DMS153 treated with DMSO at 0.1 percent for 48 hours (cell line): ENCODE measurements around the gene IQSEC3.

Experiments
- DNase-seq: peaks from one replicate; lab custom pipeline; 2025; ENCODE audit not compliant: unreplicated experiment; lab: John Stamatoyannopoulos, UW

The IQSEC3 gene

DNA sequence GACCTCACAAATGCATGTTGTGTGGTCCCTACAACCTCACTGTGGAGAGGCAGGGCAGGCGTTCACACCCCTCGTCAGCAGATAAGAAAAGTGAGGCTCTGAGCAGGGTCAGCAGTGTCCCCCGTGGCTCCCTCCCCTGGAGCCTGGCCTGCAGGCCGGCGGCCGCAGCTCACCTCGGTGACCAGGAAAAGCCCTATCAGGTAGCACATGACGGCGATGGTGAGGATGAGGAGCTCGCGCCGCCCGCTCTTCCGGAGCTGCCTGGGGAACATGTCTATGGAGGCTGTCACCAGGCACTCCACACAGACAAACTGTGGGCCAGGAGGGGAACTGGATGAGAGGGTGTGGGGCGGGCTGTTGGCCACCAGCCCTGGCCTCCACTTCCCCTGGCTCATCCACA lies 129.4 kb downstream of the IQSEC3 start:
- no peak for DNase-seq

DNA sequence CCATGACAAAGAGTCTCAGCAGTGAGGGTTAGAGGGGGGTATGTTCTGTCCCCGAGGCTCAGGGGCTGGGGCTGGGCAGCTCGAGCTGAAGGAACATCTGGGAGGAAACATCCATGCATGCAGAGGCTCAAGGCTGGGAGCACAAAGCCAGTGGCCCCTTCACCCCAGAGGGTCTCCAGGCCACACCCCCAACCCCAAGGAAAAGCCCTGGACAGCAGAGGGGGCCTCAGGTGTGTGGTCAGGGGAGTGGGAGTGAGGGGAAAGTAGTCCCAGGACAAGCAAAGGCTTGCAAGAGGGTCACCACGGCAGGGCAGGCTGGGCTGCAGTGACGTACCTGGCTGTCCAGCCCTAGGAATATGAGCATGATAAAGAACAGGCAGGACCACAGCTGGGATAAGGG lies 129.9 kb downstream of the IQSEC3 start:
- no peak for DNase-seq

DNA sequence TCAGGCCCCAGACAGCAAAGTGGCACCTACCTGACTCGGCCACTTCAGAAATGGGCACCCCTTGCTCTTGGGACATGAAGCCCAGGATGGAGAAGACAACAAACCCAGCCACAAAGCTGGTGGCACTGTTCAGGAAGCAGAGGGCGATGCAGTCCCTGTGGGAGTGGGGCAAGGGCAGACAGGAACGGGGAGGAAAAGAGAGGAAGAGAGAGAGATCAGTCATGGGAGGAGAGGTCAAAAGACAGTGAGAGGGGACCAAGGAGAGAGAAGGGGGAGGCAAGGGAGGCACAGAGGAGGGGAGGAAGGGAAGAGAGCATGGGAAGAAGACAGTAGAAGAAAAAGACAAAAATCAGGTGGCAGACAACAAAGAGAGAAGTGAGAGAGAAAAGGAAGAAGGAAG lies 130.8 kb downstream of the IQSEC3 start:
- DNase-seq = no peak

DNA sequence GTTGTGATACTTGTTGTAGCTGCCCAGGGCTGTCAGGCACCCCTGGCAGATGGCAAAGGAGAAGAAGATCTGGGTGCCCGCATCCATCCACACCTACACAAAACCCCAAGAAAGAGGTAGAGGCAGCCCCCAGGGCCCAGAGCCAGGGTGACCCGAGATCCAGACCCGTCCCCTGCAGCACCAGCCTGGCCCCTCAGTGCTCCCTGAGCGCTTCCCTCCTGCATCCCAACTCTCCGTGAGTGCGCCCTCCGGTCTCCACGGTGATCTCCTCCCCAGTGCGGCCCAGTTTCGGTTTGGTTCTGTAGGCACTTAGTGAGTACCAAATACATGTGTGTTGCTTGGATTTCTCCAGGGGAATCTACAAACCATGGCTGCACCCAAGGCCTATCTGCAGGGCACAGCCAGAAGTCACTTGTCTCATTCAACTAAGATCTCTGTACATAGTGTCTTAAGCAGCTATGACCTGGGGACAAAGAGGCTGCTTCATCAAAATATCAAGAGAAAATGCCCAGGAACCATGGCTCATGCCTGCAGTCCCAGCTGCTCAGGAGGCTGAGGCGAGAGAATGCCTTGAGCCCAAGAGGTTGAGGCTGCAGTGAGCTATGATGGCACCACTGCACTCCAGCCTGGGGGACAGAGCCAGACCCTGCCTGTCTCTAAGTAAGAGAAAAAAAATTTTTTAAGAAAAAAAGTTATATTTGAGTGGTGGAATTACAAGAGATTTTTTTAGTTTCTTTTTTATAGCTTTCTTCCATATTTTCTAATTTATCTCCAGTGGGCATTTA lies 131.5 kb downstream of the IQSEC3 start:
- no peak for DNase-seq

DNA sequence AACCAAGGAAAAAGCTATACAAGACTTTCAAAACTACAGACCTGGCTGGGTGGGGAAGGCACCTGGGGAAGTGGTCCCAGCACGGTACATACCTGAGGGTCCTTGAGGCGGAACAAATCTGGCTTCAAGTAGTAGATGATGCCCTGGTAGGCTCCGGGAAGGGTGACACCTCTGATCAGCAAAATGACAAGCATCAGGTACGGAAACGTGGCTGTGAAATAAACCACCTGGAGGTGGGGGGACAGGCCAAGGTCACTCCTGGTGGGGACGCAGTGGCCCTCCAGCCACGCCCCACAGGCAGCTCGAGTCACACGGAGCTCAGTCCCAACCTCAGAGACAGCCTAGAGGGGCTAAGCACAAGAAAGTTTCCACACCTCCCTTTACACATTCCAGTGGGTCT lies 132.1 kb downstream of the IQSEC3 start:
- no peak for DNase-seq

DNA sequence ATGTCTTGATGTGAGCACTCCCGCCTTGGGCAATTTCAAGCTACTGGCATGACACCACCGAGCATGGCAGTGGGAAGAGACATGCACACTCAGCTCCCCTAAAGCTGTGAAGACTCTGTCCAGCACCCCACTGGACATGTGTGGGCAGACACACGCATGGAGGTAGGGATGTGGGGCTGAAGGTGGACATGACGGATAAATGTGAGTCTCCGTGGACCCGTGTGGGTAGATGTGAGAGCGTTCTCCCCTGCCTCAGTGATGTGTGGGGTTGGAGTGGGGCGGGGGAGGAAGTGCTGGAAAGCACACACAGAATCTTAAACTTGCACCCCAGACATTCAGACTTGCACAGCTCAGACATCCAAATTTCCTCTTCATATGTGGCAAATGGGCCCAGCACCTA lies 134.8 kb downstream of the IQSEC3 start:
- DNase-seq = no peak

DNA sequence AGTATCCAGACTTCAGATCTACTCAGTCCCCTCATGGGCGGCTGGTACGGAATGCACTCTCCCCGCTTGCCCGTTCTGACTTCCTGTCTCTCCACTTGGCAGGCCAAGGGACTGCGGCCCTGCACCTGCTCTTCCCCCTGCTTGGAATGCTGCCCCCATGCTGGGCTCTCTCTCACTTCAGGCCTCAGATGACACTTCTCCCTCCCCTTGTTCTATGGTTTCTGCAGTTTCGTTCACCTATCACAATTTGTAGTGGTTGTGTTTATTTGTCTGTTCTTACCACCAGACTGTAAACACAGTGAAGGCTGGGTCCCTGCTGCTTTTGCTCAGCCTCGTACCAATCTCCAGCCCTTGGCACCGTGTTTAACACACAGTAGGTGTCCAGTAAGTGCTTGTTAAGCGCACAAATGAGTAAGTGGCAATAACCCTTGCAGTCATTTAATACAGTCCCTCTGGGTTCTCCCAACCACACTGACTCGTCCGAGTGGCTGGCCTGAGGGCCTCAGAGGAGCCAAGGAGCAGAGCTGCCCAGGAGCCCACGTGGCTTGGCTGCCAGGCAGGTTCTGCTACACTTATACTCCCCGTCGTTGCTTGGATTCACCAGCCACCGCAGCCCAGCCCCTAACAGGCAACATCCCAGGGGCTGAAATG lies 135.6 kb downstream of the IQSEC3 start:
- DNase-seq = peak; percentile 2

DNA sequence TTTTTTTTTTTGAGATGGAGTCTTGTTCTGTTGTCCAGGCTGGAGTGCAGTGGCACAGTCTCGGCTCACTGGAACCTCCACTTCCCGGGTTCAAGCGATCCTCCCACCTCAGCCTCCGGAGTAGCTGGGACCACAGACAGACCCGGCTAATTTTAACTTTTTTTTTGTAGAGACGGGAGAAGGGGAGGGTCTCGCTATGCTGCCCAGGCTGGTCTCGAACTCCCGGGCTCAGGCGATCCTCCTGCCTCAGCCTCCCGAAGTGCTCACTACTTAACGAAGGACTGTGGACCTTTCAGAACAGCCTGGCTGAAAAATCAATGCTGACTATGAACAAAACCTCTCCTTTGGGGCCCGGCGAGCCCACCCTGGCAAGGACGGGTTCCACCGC lies 136.5 kb downstream of the IQSEC3 start:
- no peak for DNase-seq

DNA sequence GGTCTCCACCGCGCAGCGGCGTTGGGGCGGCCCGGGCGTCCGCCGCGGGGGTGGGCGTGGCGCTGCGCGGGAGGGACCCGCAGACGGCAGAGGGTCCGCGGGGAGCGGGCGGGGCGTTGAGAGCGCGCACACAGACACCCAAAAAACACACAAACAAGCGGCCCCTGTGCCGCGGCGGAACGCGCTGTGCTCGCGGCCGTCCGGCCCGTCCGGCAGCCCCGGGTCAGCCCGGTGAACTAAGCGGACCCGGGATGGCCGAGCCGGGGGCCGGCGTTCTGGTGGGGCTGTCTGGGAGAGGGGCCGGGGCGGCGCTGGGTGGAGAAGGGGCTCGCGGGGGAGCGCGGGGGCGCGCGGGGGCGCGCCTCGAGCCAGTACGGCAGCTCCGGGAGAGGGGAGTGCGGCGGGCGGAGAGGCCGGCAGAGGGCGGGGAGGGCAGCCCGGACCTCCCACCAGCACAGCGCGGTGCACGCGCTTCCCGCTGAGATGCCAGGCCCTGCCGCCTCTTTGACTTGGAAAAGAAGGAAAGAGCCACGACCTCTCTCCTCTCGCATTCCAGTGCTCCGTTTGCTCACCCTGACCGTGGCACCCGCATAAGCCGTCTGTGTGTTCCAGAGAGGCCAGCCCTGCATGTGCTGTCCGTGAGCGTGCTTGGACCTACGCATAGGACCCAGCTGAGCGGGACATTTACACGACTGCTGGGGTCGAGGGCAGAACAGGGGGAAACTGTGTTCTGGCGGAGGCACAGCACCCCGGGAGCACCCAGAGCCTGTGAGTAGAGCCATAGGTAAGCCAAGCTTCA lies 137.1 kb downstream of the IQSEC3 start:
- no peak for DNase-seq

DNA sequence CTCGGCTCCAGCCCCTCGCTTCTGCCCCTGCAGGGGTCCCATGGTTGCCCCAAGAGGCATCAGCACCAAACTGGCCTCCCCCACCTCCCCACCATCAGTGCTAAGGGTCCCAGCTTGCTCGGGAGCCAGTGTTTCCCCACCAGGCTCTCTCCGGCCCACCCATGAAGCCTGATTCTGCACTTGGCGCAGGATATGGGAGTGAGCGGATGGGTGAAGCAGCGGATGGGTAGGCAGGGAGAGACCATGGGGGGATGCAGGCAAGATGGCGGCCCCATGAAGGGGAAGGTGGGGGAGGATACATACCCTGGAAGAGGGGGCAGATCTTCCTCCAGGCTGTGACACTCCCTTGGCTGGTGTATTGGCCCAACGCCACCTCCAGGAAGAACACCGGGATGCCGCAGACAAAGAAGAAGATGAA lies 137.7 kb downstream of the IQSEC3 start:
- no peak for DNase-seq

DNA sequence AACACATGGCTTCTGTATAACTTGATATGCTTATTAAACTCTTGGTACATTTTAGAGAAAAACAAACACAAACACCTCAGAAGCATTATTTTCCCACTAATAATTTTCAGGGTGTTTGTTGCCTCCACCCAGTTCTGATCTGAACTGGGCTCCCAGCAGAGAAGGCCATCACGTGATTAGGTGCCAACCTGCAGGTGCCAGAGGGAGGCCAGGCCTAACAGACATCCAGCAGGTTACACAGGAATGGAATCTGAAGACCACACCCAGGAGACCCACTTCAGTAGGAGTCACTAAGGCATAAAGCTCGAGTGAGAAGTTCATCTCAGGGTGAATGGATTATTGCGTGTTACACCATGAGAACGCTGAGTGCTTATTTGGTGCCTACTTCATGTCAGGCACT lies 138.5 kb downstream of the IQSEC3 start:
- no peak for DNase-seq

DNA sequence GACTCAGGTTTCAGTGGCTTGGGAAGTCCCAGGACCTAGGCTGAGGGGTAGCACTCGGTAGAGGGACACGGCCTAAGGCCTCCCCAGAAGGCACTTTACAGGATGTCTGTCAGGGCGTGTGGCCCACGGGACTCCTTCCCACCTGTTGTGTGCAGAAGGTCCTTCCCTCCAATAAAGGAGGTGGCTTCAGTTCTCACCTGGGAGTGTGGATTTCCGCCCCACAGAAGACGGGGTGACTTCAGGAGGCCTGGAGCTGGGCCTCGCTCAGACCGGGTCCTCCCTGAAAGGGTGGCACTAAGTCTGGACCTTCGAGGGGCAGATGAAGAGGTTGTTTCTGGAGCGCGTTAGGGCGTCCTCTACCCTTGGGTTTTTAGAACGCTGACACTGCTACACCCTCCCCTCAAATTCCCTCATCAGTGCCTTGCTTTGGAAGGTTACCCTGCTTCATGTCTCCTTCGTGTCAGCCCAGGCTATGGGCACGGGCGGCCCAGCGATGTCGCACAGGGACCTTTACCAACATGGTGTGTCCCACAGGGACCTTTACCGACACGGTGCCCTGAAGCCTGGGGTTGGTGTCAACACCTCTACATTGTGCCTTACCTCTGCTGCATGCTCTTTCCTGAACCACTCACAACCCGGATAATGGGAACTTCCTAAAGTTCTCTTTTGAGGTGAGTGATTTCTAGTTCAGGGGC lies 140.3 kb downstream of the IQSEC3 start:
- DNase-seq = no peak

DNA sequence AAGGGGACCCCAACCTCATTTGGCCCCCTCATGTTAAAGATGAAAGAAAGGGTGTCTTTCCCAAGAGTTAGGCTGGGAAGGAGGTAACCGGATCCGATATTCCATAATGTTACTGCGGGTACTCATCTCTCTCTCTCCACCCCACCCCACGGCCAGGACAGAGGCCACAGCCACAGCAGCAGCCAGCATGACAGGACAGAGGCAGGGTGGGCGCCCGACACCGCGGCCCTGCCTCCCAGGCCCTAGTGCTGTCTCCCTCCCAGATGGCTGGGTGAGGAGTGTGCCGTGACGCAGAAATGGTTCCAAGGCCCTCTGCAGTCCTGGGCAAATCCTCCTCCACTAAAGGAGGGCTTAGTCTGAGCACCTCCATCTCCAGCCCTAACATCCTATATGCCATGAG lies 141.2 kb downstream of the IQSEC3 start:
- no peak for DNase-seq

DNA sequence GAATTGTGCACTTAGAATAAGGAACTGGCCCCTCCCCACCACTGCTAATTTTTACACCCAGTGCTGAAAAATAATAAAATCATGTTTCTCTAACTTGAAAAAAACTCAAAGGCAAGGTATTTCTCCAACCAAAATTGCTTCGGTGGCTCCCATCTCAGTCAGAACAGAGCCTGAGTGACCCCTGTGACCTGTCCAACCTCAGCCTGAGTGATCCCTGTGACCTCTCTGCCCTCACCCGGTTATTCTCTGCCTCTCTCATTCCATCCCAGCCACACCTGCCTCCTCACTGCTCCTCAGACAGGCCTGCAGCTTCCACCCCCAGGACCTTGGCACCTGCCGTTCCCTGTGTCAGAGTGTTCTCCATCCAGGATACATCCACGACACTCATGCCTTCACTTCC lies 142.2 kb downstream of the IQSEC3 start:
- DNase-seq = no peak

DNA sequence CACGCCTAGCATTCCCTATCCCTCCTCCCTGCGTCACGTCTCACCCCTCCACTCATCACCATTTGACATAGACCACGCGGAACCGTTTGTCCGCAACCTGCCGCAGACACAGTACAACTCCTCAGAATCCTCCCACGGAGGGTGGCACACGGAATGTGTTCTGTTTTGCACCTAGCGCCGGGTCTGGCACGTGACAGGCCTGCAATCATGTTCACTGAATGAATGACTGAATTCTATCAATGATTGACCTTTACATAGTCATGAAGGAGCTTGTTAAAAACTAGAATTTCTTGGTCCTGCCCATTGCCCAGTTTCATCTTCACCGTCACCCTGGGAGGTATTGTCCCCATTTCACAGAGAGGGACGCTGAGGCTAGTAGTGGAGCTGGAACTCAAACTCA lies 142.7 kb downstream of the IQSEC3 start:
- DNase-seq = no peak

DNA sequence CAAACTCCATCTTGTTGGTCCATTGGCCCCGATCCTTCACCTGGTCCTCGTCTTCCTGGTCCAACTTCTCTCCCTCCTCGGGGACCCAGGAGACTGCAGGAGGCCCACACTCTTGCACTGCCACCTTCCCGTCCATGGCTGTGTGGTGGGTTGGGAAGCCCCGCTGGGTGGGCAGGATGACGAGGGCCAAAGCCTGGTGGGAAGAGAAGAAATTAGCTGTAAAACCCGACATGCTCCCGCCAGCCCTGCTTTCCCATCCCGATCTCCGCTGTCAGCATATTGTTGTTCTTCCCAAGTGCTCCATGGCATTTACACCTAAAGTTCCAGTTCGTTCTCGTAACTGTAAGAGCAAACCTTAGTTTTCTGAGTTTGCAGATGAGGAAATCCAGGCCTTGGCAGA lies 143.3 kb downstream of the IQSEC3 start:
- DNase-seq = no peak

DNA sequence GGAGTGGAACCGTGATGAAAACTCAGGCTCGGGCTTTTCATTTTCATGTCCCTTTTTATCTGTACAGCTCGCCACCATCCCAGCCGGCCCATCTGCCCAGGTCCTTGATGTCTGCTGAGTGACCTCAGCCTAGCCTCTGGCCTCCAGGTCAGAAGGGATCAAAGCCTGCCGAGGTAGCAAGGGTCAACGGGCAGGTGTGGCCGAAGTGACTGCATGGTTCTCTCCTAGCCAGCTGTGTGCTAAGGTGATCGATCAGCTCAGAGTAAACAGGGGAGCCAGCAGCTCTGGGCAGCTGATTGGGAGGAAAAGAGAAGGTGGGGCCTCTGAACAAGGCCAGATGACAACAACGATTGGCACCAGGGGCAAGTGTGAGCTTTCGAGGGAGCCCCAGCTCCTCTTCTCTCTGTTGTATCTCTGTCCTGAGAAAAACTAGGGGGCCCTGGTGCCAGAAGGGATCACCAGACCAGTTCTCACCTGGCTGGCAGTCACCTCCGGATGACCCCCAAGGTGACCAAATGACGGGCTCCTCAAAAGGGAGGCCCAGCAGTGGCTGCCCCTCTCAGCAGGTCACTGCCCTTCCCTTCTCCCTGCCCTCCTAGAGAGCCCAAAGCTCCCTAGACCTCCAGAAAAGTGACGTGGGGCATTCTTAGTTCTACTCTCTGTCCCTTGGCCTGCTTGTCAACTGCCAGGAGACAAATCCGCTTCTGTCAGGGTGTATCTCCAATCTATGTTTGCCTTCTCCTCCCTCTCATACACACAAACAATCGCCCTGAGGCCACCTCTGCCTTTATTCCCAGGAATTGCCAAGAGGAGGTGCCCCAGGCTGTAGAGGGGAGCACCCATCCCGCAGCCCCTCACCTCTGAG lies 143.9 kb downstream of the IQSEC3 start:
- DNase-seq = no peak

DNA sequence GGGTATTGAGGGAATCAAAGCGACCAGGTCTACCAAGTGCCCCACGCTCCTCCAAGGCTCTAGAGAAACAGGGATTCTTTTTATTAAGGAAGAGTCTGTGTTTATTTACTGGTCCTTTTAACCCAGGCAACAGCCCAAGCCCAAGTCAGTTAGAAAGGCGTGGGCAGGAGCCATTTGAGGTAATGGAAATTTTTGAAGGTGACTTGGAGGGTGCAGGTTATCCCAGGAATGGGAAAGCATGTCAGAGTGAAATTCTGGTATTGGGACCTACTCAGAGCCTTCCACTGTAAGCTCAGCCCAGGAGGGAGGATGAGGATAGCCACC lies 144.5 kb downstream of the IQSEC3 start:
- DNase-seq = no peak

DNA sequence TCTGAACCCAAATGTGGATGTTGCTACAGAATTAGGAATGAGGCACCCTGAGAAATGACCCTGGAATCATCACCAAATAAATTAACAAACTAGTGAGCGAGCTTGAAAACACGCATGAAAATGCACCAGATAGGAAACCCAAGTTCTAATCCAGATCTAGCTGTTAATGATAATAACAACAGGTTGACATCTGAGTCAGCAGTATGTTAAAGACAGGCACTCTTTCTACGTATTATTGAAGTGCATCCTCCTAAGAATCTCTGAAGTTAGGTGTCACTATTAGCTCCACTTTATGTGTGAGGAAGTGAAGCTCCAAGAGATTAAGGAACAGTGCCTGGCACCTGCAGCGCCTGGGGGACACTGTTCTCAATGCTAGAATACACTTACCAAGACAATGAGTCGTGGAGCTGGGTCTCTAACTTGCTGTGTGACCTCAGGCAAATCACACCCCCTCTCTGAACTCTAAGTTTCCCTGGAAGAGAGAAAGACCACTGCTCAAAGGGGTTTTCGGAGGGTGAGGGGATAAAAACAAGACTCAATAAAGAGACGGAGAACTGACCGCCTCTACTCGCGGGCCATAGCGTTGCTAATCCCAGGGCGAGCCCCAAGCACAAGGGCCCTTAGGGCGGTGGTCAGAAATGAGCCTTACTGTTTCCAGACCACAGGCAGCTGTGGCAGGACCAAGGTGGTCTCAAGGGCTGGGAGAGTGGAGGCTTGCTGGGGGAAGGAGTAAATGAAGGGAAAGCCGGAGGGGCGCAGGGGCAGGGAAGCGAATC lies 145.3 kb downstream of the IQSEC3 start:
- no peak for DNase-seq

DNA sequence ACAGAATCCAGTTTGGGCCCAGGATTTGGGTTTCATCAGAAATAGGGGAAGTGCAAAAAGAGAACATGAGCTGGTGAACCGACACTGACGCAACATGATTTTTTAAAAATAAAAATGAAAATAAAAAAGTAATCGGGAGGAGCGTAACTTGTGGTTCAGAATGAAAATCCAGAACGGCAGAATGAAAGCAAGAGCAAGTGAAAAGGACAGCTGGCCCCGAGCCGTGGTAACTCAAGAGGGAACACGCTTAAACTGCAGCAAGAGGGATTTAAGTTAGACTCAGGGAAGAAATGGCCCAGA lies 145.8 kb downstream of the IQSEC3 start:
- no peak for DNase-seq
